Astrocyte of the spinal cord (primary cell): ENCODE measurements around the gene GNG7.

Experiments
- DNase-seq: peaks from one replicate; pipeline ENCODE4 v3.0.0; 2011; ENCODE audit warnings: low read depth, low spot score
- H3K4me3 ChIP-seq: 2 replicates; pipeline ENCODE4 v1.5.1; 2011; ENCODE audit warnings: low read depth, mild to moderate bottlenecking, low read length, moderate library complexity
- CTCF ChIP-seq: IDR thresholded peaks from 2 replicates; pipeline ENCODE4 v1.5.1; 2012; ENCODE audit warnings: low read depth, mild to moderate bottlenecking, low read length, inconsistent platforms
- in situ Hi-C: cut with HindIII; loops from 2 replicates; pipeline ENCODE4 v1.10.0; 2017; ENCODE audit warnings: low sequenced_read_pairs

The GNG7 gene

GRCh38 chr19:2732883-2733282 lies 30.4 kb upstream of the GNG7 start:
- H3K4me3 ChIP-seq: no peak overlapping the region
- TF ChIP-seq CTCF: no peak
- DNase-seq: no peak
- in situ Hi-C loops: no loop called here

GRCh38 chr19:2732157-2732725 lies 29.7 kb upstream of the GNG7 start:
- no peak for DNase-seq
- in situ Hi-C loops: no loop called here
- no peak for TF ChIP-seq CTCF

GRCh38 chr19:2731181-2731995 lies 28.9 kb upstream of the GNG7 start:
- H3K4me3 ChIP-seq: no peak overlapping the region
- DNase-seq: no peak
- TF ChIP-seq CTCF: no peak
- in situ Hi-C loops: no loop called here

More at GRCh38 chr19:2732157-2732725, 29.7 kb upstream of the GNG7 start:
- H3K4me3 ChIP-seq: no peak overlapping the region

- in situ Hi-C loops: no loop called here
- H3K4me3 ChIP-seq: no peak overlapping the region
- DNase-seq: no peak
- no peak for TF ChIP-seq CTCF
Measured at GRCh38 chr19:2729943-2730818, 27.7 kb upstream of the GNG7 start.

- H3K4me3 ChIP-seq: no peak overlapping the region
- no peak for DNase-seq
- no peak for TF ChIP-seq CTCF
- in situ Hi-C loops: no loop called here
Measured at GRCh38 chr19:2728783-2729387, 26.4 kb upstream of the GNG7 start.

GRCh38 chr19:2727640-2727944 lies 25.1 kb upstream of the GNG7 start:
- TF ChIP-seq CTCF: no peak
- no peak for DNase-seq
- in situ Hi-C loops: no loop called here
- no peak overlapping the region for H3K4me3 ChIP-seq
